Ishikawa (cell line): ENCODE results near the gene KIAA1586.

Experiments used
- CEBPB ChIP-seq: IDR thresholded peaks from 2 replicates; pipeline ENCODE4 v1.6.1; 2012
- CREB1 ChIP-seq: IDR thresholded peaks from 2 replicates; pipeline ENCODE4 v1.6.1; 2012; ENCODE audit warnings: low read depth
- EGR1 ChIP-seq: IDR thresholded peaks from 2 replicates; pipeline ENCODE4 v1.6.1; 2012
- EP300 ChIP-seq: IDR thresholded peaks from 2 replicates; pipeline ENCODE4 v1.6.1; 2012; ENCODE audit warnings: borderline replicate concordance
- FOXM1 ChIP-seq: IDR thresholded peaks from 2 replicates; pipeline ENCODE4 v1.6.1; 2012; ENCODE audit warnings: low read depth, borderline replicate concordance
- MAX ChIP-seq: IDR thresholded peaks from 2 replicates; pipeline ENCODE4 v1.6.1; 2012
- NFIC ChIP-seq: IDR thresholded peaks from 2 replicates; pipeline ENCODE4 v1.6.1; 2012
- RAD21 ChIP-seq: IDR thresholded peaks from 2 replicates; pipeline ENCODE4 v1.6.1; 2012; ENCODE audit warnings: low read depth
- TAF1 ChIP-seq: IDR thresholded peaks from 2 replicates; pipeline ENCODE4 v1.6.1; 2012; ENCODE audit warnings: low read depth, mild to moderate bottlenecking
- TCF12 ChIP-seq: IDR thresholded peaks from 2 replicates; pipeline ENCODE4 v1.6.1; 2012; ENCODE audit warnings: low read depth
- TEAD4 ChIP-seq: IDR thresholded peaks from 2 replicates; pipeline ENCODE4 v1.6.1; 2012
- YY1 ChIP-seq: IDR thresholded peaks from 2 replicates; pipeline ENCODE4 v1.6.1; 2012; ENCODE audit warnings: low read depth
- ZBTB7A ChIP-seq: IDR thresholded peaks from 2 replicates; pipeline ENCODE4 v1.6.1; 2012; ENCODE audit warnings: low read depth
- TF ChIP-seq, protein P1 (sequence below): IDR thresholded peaks from 2 replicates; pipeline ENCODE4 v1.6.1; 2012
- TF ChIP-seq, protein P2 (sequence below): IDR thresholded peaks from 2 replicates; pipeline ENCODE4 v1.6.1; 2012; ENCODE audit warnings: low read depth, mild to moderate bottlenecking

KIAA1586 gene

GRCh38 chr6:57089687-57090457, 43.4 kb downstream of the KIAA1586 start, which contains the start of gene ZNF451:
TSS of gene ZNF451 (plus strand) at chr6:57090188. CDS start at chr6:57090254, 66 bp downstream.
- TF ChIP-seq, protein P1, sequence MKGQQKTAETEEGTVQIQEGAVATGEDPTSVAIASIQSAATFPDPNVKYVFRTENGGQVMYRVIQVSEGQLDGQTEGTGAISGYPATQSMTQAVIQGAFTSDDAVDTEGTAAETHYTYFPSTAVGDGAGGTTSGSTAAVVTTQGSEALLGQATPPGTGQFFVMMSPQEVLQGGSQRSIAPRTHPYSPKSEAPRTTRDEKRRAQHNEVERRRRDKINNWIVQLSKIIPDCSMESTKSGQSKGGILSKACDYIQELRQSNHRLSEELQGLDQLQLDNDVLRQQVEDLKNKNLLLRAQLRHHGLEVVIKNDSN, result peak; percentile 29; the same call in 1 of the 2 replicates
- TF ChIP-seq RAD21, result no peak
- peak; percentile 53 for TF ChIP-seq TAF1
- no peak for TF ChIP-seq ZBTB7A
- TF ChIP-seq FOXM1, result no peak
- no peak for TF ChIP-seq EP300
- no peak for TF ChIP-seq EGR1
- TF ChIP-seq TCF12, result no peak
- TF ChIP-seq CREB1, result peak; percentile 36; the same call in 1 of the 2 replicates
- TF ChIP-seq NFIC, result no peak
- peak; percentile 90 for TF ChIP-seq MAX
- no peak for TF ChIP-seq TEAD4
- no peak for TF ChIP-seq CEBPB
- TF ChIP-seq YY1, result no peak
- TF ChIP-seq, protein P2, sequence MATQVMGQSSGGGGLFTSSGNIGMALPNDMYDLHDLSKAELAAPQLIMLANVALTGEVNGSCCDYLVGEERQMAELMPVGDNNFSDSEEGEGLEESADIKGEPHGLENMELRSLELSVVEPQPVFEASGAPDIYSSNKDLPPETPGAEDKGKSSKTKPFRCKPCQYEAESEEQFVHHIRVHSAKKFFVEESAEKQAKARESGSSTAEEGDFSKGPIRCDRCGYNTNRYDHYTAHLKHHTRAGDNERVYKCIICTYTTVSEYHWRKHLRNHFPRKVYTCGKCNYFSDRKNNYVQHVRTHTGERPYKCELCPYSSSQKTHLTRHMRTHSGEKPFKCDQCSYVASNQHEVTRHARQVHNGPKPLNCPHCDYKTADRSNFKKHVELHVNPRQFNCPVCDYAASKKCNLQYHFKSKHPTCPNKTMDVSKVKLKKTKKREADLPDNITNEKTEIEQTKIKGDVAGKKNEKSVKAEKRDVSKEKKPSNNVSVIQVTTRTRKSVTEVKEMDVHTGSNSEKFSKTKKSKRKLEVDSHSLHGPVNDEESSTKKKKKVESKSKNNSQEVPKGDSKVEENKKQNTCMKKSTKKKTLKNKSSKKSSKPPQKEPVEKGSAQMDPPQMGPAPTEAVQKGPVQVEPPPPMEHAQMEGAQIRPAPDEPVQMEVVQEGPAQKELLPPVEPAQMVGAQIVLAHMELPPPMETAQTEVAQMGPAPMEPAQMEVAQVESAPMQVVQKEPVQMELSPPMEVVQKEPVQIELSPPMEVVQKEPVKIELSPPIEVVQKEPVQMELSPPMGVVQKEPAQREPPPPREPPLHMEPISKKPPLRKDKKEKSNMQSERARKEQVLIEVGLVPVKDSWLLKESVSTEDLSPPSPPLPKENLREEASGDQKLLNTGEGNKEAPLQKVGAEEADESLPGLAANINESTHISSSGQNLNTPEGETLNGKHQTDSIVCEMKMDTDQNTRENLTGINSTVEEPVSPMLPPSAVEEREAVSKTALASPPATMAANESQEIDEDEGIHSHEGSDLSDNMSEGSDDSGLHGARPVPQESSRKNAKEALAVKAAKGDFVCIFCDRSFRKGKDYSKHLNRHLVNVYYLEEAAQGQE, result no peak

DNA sequence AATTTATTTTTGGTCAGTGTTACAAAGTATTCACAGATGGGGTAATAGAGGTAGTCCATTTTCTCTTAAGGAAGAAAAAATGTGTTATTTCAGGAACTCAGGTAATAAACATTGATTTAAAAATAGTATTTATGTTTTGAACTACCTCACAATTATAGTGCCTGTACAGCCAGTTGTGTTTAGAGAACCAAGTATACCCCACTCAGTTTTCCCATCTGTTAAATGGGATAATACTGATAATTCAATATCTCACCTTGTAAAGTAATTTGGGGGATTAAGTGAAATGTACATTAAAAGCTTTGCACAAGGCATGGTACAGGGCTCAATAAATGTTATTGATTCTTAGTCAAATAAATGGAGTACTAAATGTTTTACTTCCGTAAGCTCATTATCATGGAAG, 48.2 kb downstream of the KIAA1586 start:
- TF ChIP-seq NFIC, result no peak
- no peak for TF ChIP-seq YY1
- TF ChIP-seq, protein P1, result no peak
- no peak for TF ChIP-seq EGR1
- TF ChIP-seq TAF1, result no peak
- no peak for TF ChIP-seq TEAD4
- no peak for TF ChIP-seq MAX

DNA sequence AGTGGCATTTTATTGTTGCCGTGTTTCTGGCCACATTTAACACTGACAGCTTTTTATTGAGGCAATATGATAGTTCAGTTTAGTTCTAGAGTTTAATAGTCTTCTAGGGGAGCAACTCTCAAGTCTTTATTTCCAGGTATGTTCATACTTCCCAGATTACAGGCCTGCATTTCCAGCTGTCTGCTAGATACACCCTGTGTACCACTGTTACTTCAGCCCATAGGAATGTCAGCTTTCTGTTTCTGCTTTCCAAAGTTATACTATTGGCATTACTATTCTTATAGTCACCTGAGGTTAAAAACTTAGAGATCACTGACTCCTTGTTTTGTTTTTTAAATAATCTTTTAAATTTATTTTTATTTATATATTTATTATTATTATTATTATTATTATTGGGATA, 51.1 kb downstream of the KIAA1586 start:
- TF ChIP-seq NFIC (no peak), EP300 (no peak), TEAD4 (no peak), ZBTB7A (no peak), EGR1 (no peak), YY1 (no peak), CREB1 (no peak), MAX (no peak), FOXM1 (no peak), TAF1 (no peak), TCF12 (no peak), RAD21 (no peak), CEBPB (no peak)
- TF ChIP-seq, protein P2, result no peak
- TF ChIP-seq, protein P1, result no peak

GRCh38 chr6:57102976-57103375, 56.5 kb downstream of the KIAA1586 start:
- TF ChIP-seq ZBTB7A, result no peak
- TF ChIP-seq MAX, result no peak
- TF ChIP-seq, protein P2, result no peak
- no peak for TF ChIP-seq NFIC
- no peak for TF ChIP-seq RAD21
